SU-DHL-6 (cell line): ENCODE results near the gene HOXB7.

Experiments
- H2AFZ ChIP-seq: fragments of 200-600 bp; sonication (generic); 2 replicates; pipeline ENCODE4 v1.6.1; 2014; ENCODE audit warnings: low read depth, mild to moderate bottlenecking, moderate library complexity, mixed read lengths, antibody characterized with exemption, low read length; ENCODE audit not compliant: severe bottlenecking
- H3F3A ChIP-seq: fragments of 200-600 bp; shearing (Covaris generic); 2 replicates; pipeline ENCODE4 v1.6.0; 2016; ENCODE audit warnings: antibody characterized with exemption, mild to moderate bottlenecking; ENCODE audit not compliant: insufficient read depth
- H3K27ac ChIP-seq: fragments of 200-600 bp; sonication (generic); 2 replicates; pipeline ENCODE4 v1.5.1; 2016; ENCODE audit warnings: low read depth, mild to moderate bottlenecking, low read length, moderate library complexity, mixed read lengths
- H3K27me3 ChIP-seq: fragments of 200-600 bp; sonication (generic), shearing (Covaris generic); 2 replicates; pipeline ENCODE4 v1.6.0; 2014; ENCODE audit warnings: mild to moderate bottlenecking, low read length
- H3K36me3 ChIP-seq: fragments of 200-600 bp; sonication (generic); 2 replicates; pipeline ENCODE4 v1.6.1; 2014; ENCODE audit warnings: mild to moderate bottlenecking, low read length, mixed read lengths
- H3K4me2 ChIP-seq: fragments of 300-600, 200-600 bp; shearing (Covaris generic), sonication (generic); 2 replicates; pipeline ENCODE4 v1.6.0; 2014; ENCODE audit warnings: low read length, low read depth, mild to moderate bottlenecking; ENCODE audit not compliant: poor library complexity, severe bottlenecking
- H3K4me3 ChIP-seq: fragments of 200-600 bp; sonication (generic); 2 replicates; pipeline ENCODE4 v1.5.1; 2014; ENCODE audit warnings: antibody characterized with exemption, low read length, mild to moderate bottlenecking, mixed read lengths; ENCODE audit not compliant: insufficient read depth, poor library complexity, severe bottlenecking
- H3K79me2 ChIP-seq: fragments of 200-600 bp; sonication (generic); 2 replicates; pipeline ENCODE4 v1.6.1; 2014; ENCODE audit warnings: mild to moderate bottlenecking, low read length, moderate library complexity; ENCODE audit not compliant: insufficient read depth
- H3K9ac ChIP-seq: fragments of 200-600 bp; sonication (generic); 2 replicates; pipeline ENCODE4 v1.7.0; 2014; ENCODE audit warnings: mild to moderate bottlenecking, low read length
- H3K9me2 ChIP-seq: fragments of 200-600 bp; sonication (generic); replicated peaks from 2 replicates; pipeline ENCODE4 v1.6.1; 2014; ENCODE audit warnings: low read length; ENCODE audit not compliant: insufficient read depth
- H3K9me3 ChIP-seq: fragments of 200-600 bp; sonication (generic); 2 replicates; pipeline ENCODE4 v1.6.1; 2014; ENCODE audit warnings: low read length, mixed read lengths; ENCODE audit not compliant: insufficient read depth
- H4K20me1 ChIP-seq: fragments of 200-600 bp; sonication (generic); 2 replicates; pipeline ENCODE4 v1.6.1; 2014; ENCODE audit warnings: low read depth, mild to moderate bottlenecking, antibody characterized with exemption, low read length, moderate library complexity, mixed read lengths
- CTCF ChIP-seq: fragments of 200-600 bp; sonication (generic); IDR thresholded peaks from one replicate; pipeline ENCODE4 v1.5.1; 2017; ENCODE audit warnings: antibody characterized with exemption, mild to moderate bottlenecking, low read length, moderate library complexity; ENCODE audit not compliant: insufficient read depth, poor library complexity, severe bottlenecking
- EZH2phosphoT487 ChIP-seq: fragments of 200-600 bp; sonication (generic), shearing (Covaris generic); conservative IDR thresholded peaks from 2 replicates; pipeline ENCODE4 v1.6.1; 2018; ENCODE audit warnings: mild to moderate bottlenecking, antibody characterized with exemption, low read length, moderate library complexity, mixed read lengths

HOXB7 gene

DNA sequence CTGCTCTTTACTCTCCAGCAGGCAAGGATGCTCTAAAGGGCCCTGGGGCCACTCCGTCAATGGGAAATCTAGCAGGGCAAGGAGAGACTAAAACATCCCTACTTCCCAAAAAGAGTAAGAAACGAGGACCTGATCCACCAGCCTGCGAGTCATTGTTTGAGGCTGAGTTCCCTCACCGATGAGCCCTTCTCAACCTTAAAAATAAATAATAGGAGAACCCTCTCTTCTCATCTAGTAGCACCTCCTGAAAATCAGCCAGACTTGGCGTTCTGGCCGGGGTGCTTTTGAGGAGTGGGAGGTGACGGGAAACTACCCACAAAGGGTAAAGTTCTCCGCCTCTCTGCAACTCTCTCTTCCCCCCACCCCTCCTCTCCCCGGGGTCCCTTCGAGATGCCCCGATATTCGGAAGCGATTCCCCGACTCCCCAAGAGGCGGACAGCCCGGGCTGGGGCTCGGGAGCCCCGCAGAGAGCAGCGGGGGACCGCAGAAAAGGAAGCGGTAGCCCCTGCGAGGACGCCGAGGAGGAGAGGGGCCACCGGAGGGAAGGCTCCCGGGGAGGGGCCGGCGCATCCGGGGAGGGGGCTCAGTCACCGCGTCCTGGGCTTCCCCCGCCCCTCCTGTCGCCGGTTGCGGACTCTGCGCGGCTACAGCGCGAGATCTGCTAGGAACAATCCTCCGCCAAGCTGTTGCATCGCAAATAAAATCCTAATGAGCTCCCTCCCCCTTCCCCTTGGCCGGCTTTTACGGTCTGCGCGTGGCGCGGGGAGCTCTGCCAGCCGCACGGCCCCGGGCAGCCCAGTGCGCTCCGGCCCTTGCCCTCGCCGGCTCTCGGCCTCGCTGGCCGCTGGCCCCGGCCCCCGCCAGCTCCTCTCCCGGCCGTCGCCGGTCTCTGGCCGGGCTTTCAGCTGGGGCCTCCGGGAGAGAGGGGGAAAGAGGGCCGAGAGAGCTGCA lies 14.0 kb upstream of the HOXB7 start:
- Histone ChIP-seq H4K20me1 (no peaks in the 10 kb centered on the region), H3K27me3 (no peaks in the 10 kb centered on the region), H3K27ac (no peak overlapping the region), H3F3A (no peaks in the 10 kb centered on the region), H3K9ac (no peak overlapping the region), H3K79me2 (no peaks in the 10 kb centered on the region), H2AFZ (no peak overlapping the region), H3K36me3 (no peaks in the 10 kb centered on the region), H3K9me2 (no peaks in the 10 kb centered on the region), H3K9me3 (no peaks in the 10 kb centered on the region), H3K4me3 (no peak overlapping the region), H3K4me2 (no peak overlapping the region)
- TF ChIP-seq CTCF (no peak), EZH2phosphoT487 (no peak)

- no peaks in the 10 kb centered on the region for H4K20me1 ChIP-seq
Measured at GRCh38 chr17:48624118-48624517, 13.3 kb upstream of the HOXB7 start.

DNA sequence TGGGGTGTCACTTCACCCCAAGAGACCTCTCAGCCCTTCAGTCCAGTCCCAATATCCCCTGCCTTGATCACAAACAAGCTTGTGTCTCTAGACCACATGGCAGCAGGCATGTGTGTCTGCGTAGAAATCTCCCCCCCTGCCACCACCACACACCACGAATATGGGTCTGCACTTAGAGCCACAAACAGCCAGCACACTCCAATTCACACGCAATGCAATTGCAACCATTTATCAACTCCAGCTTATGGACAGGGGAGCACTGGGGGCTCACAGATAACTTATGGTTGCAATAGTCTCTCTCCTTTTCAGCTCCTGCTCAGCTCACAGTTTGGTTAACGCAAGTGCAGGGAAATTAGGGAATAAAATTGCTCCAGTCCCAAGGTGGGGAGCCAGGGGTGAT lies 12.8 kb upstream of the HOXB7 start:
- no peaks in the 10 kb centered on the region for H3K27me3 ChIP-seq
- no peaks in the 10 kb centered on the region for H3F3A ChIP-seq
- no peak overlapping the region for H2AFZ ChIP-seq
- no peaks in the 10 kb centered on the region for H4K20me1 ChIP-seq
- H3K79me2 ChIP-seq, result no peaks in the 10 kb centered on the region
- H3K4me2 ChIP-seq, result no peak overlapping the region
- no peaks in the 10 kb centered on the region for H3K9me2 ChIP-seq
- H3K4me3 ChIP-seq, result no peak overlapping the region
- H3K27ac ChIP-seq, result no peak overlapping the region
- H3K9me3 ChIP-seq, result no peaks in the 10 kb centered on the region
- H3K36me3 ChIP-seq, result no peaks in the 10 kb centered on the region
- TF ChIP-seq EZH2phosphoT487, result no peak
- no peak for TF ChIP-seq CTCF
- no peak overlapping the region for H3K9ac ChIP-seq

More at GRCh38 chr17:48624118-48624517, 13.3 kb upstream of the HOXB7 start:
- Histone ChIP-seq H2AFZ (no peak overlapping the region), H3K27me3 (no peaks in the 10 kb centered on the region), H3K27ac (no peak overlapping the region), H3K79me2 (no peaks in the 10 kb centered on the region), H3K36me3 (no peaks in the 10 kb centered on the region), H3K9ac (no peak overlapping the region), H3K9me2 (no peaks in the 10 kb centered on the region), H3K9me3 (no peaks in the 10 kb centered on the region), H3F3A (no peaks in the 10 kb centered on the region), H3K4me3 (no peak overlapping the region), H3K4me2 (no peak overlapping the region)
- TF ChIP-seq CTCF (no peak), EZH2phosphoT487 (no peak)
